Coronary artery (tissue), 2 donors: ENCODE measurements around the gene PREX1.

ENCODE experiments used
- DNase-seq: peaks from one replicate; pipeline ENCODE4 v3.0.0-alpha.2; 2017; ENCODE audit warnings: low spot score
- H3K27ac ChIP-seq, 2 donors: fragments of 200-600 bp; sonication (generic); one replicate each; pipeline ENCODE4 v1.5.1; 2016 to 2019
- H3K4me3 ChIP-seq: fragments of 200-600 bp; sonication (generic); 2 replicates; pipeline ENCODE4 v1.5.1; 2016; ENCODE audit warnings: mild to moderate bottlenecking, moderate library complexity
- CTCF ChIP-seq: fragments of 200-600 bp; sonication (generic); IDR thresholded peaks from one replicate; pipeline ENCODE4 v1.5.1; 2019; ENCODE audit warnings: antibody characterized with exemption

PREX1 gene

GRCh38 chr20:48660788-48661187 is 167.0 kb downstream of the PREX1 start:
- DNase-seq: no peak
- no peak overlapping the region for H3K4me3 ChIP-seq
- TF ChIP-seq CTCF: no peak
- H3K27ac ChIP-seq: peak overlapping the region; percentile 57 to 75

GRCh38 chr20:48659858-48660257 is 167.9 kb downstream of the PREX1 start:
- peak overlapping the region; percentile 57 to 80 for H3K27ac ChIP-seq
- H3K4me3 ChIP-seq: peak overlapping the region; percentile 5
- TF ChIP-seq CTCF: no peak
- DNase-seq: peak; percentile 84

GRCh38 chr20:48658505-48658904 is 169.3 kb downstream of the PREX1 start:
- TF ChIP-seq CTCF: no peak
- Histone ChIP-seq H3K4me3 (no peak overlapping the region), H3K27ac (peak overlapping the region; percentile 54 to 57)
- DNase-seq: no peak

- no peak for TF ChIP-seq CTCF
- Histone ChIP-seq H3K4me3 (no peak overlapping the region), H3K27ac (peak overlapping the region; percentile 54 to 57)
- no peak for DNase-seq
These were observed 169.7 kb downstream of the PREX1 start for GRCh38 chr20:48658198-48658476.

- peak; percentile 96 for TF ChIP-seq CTCF
- no peak overlapping the region for H3K4me3 ChIP-seq
- DNase-seq: no peak
- peak overlapping the region; percentile 54 to 57 for H3K27ac ChIP-seq
These were observed 170.2 kb downstream of the PREX1 start for GRCh38 chr20:48657426-48658197.

- DNase-seq: no peak
- H3K4me3 ChIP-seq: no peak overlapping the region
- no peak for TF ChIP-seq CTCF
- no peak overlapping the region for H3K27ac ChIP-seq
These were observed 171.1 kb downstream of the PREX1 start for GRCh38 chr20:48656661-48657211.

GRCh38 chr20:48656137-48656536 is 171.7 kb downstream of the PREX1 start:
- no peak for DNase-seq
- TF ChIP-seq CTCF: no peak
- Histone ChIP-seq H3K27ac (no peak overlapping the region), H3K4me3 (no peak overlapping the region)
